HL-60 (cell line): ENCODE data around the gene LRRC57.

Experiments
- POLR2AphosphoS5 ChIP-seq: IDR thresholded peaks from 2 replicates; pipeline ENCODE4 v1.6.1; 2012; ENCODE audit warnings: low read depth
- TF ChIP-seq, protein P1 (sequence below): IDR thresholded peaks from 2 replicates; pipeline ENCODE4 v1.6.1; 2012; ENCODE audit warnings: low read depth; ENCODE audit not compliant: insufficient replicate concordance

DNA sequence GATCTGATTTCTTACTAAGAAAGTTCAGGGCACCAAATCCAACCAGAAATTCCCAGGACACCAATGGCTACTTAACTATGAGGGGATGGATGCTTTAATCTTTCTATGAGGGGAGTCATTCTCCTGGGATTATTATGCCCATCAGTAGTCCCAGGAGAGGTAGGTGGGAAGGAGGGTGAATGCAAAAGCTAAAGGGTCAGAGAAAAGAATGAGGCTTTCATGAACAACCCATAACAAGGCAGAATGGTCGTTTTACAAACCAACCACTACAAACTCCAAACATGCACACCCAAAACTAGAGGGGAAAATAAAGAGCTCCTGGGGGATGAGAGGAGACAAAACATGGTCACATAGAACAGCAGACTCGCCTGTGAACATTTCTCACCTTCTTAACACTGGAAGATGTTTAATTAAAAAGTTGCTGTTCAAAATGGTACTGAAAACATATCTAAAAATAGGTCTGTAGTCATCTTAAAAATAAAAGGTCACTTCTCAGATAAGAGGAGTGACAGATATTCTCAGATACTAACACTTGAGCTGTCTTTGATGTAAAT, 30.5 kb upstream of the LRRC57 start:
- no peak for TF ChIP-seq POLR2AphosphoS5
- TF ChIP-seq, protein P1, sequence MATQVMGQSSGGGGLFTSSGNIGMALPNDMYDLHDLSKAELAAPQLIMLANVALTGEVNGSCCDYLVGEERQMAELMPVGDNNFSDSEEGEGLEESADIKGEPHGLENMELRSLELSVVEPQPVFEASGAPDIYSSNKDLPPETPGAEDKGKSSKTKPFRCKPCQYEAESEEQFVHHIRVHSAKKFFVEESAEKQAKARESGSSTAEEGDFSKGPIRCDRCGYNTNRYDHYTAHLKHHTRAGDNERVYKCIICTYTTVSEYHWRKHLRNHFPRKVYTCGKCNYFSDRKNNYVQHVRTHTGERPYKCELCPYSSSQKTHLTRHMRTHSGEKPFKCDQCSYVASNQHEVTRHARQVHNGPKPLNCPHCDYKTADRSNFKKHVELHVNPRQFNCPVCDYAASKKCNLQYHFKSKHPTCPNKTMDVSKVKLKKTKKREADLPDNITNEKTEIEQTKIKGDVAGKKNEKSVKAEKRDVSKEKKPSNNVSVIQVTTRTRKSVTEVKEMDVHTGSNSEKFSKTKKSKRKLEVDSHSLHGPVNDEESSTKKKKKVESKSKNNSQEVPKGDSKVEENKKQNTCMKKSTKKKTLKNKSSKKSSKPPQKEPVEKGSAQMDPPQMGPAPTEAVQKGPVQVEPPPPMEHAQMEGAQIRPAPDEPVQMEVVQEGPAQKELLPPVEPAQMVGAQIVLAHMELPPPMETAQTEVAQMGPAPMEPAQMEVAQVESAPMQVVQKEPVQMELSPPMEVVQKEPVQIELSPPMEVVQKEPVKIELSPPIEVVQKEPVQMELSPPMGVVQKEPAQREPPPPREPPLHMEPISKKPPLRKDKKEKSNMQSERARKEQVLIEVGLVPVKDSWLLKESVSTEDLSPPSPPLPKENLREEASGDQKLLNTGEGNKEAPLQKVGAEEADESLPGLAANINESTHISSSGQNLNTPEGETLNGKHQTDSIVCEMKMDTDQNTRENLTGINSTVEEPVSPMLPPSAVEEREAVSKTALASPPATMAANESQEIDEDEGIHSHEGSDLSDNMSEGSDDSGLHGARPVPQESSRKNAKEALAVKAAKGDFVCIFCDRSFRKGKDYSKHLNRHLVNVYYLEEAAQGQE: no peak
